ENCODE measurements around the gene CAMKMT.

DNA sequence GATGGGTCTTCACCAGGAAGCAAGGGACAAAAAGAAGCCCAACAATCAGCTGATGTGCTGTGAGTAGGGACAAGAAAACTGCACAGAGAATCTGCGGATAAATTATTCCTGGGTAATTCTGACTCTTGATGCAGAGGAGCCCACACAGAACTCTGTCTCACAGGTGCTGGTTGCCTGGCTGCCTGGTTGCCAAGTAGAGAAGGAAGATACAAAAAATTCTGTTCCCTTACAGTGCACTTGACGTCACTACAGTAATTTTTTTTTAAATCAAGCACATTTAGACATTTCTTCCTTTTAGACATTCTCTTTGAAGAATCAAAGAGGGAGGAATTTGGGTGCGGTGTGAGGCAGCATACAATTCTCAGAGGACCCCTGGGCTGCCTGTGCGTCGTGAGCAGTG is 427.7 kb downstream of the CAMKMT start:
- no peak for TF ChIP-seq ZNF274 (IDR thresholded peaks at IDR 0.05; ENCODE audit: low read depth, low read length)
- no peak for TF ChIP-seq YY1 (IDR thresholded peaks at IDR 0.05; ENCODE audit: insufficient read depth, insufficient read length)
- no peak for TF ChIP-seq SUZ12 (IDR thresholded peaks at IDR 0.05; ENCODE audit: extremely low read depth, insufficient read depth, insufficient read length)

Data from NT2/D1 (cell line).